ENCODE data around the gene MGST3.
"Not testable (repeated sequence)": the region's sequence is repeated elsewhere in the genome, so short reads cannot be mapped to it uniquely, and the experiment has no call there.

MGST3 gene

GRCh38 chr1:165630629-165631341 is at the start of gene MGST3:
Gene MGST3 (plus strand): TSS chr1:165631234. CDS start chr1:165649848, 18,614 bp downstream.
- peak; percentile 86 to 98 (median 92) for DNase-seq

- no peak for DNase-seq
Measured at GRCh38 chr1:165581926-165582325, 49.1 kb upstream of the MGST3 start.

- no peak for DNase-seq
Measured at GRCh38 chr1:165586398-165586797, 44.6 kb upstream of the MGST3 start.

- not testable (repeated sequence) for DNase-seq
Measured at GRCh38 chr1:165591391-165591790, 39.6 kb upstream of the MGST3 start.

- peak; percentile 46 to 83 (median 69) for DNase-seq
Measured at GRCh38 chr1:165592945-165593823, 37.9 kb upstream of the MGST3 start.

GRCh38 chr1:165595246-165595938 is 35.6 kb upstream of the MGST3 start:
- DNase-seq: no peak

- DNase-seq: peak; percentile 70 to 83 (median 72)
Measured at GRCh38 chr1:165597883-165598675, 33.0 kb upstream of the MGST3 start.

- no peak for DNase-seq
Measured at GRCh38 chr1:165598676-165599059, 32.4 kb upstream of the MGST3 start.

- DNase-seq: no peak
Measured at GRCh38 chr1:165600793-165601192, 30.2 kb upstream of the MGST3 start.

- DNase-seq: no peak
Measured at GRCh38 chr1:165603810-165604209, 27.2 kb upstream of the MGST3 start.

- DNase-seq: no peak
Measured at GRCh38 chr1:165605246-165605645, 25.8 kb upstream of the MGST3 start.

- DNase-seq: not testable (repeated sequence)
Measured at GRCh38 chr1:165606676-165607075, 24.4 kb upstream of the MGST3 start.

GRCh38 chr1:165610866-165611265 is 20.2 kb upstream of the MGST3 start:
- DNase-seq: no peak

- no peak for DNase-seq
Measured at GRCh38 chr1:165612062-165612461, 19.0 kb upstream of the MGST3 start.

- no peak for DNase-seq
Measured at GRCh38 chr1:165616054-165616612, 14.9 kb upstream of the MGST3 start.

- DNase-seq: no peak
Measured at GRCh38 chr1:165616987-165617546, 14.0 kb upstream of the MGST3 start.

GRCh38 chr1:165619647-165620151 is 11.3 kb upstream of the MGST3 start:
- DNase-seq: no peak

- DNase-seq: no peak
Measured at GRCh38 chr1:165623624-165624023, 7.4 kb upstream of the MGST3 start.

GRCh38 chr1:165624441-165624840 is 6.6 kb upstream of the MGST3 start:
- DNase-seq: no peak

GRCh38 chr1:165628147-165628822 is 2.7 kb upstream of the MGST3 start:
- no peak for DNase-seq

GRCh38 chr1:165629151-165629550 is 1.9 kb upstream of the MGST3 start:
- no peak for DNase-seq
